NCI-H748 treated with DMSO at 0.1 percent for 48 hours (cell line): ENCODE results near the gene RAB11FIP2.

Experiments
- DNase-seq: peaks from one replicate; lab custom pipeline; 2025; lab: John Stamatoyannopoulos, UW

Gene RAB11FIP2

GRCh38 chr10:118034791-118035261 lies 11.9 kb downstream of the RAB11FIP2 start:
- no peak for DNase-seq

DNA sequence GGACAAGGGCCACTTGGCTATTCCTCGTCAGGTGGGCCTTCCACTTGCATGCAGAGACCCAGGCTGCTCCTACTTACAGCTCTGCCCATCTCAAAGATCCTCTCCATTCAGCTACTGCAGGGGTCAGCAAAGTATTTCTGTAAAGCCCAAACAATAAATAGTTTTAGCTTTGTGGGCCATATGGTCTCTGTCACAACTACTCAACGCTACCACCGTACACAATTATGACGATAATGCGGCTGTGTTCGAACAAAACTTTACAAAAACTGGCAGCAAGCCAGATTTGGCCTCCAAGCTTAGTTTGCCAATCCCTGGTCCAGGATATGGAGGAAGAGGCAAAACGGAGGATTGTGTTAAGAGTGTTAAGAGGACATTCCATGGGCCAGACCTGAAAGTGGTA lies 12.8 kb downstream of the RAB11FIP2 start:
- DNase-seq = no peak

- no peak for DNase-seq
Measured at GRCh38 chr10:118032564-118032963, 14.2 kb downstream of the RAB11FIP2 start.

DNA sequence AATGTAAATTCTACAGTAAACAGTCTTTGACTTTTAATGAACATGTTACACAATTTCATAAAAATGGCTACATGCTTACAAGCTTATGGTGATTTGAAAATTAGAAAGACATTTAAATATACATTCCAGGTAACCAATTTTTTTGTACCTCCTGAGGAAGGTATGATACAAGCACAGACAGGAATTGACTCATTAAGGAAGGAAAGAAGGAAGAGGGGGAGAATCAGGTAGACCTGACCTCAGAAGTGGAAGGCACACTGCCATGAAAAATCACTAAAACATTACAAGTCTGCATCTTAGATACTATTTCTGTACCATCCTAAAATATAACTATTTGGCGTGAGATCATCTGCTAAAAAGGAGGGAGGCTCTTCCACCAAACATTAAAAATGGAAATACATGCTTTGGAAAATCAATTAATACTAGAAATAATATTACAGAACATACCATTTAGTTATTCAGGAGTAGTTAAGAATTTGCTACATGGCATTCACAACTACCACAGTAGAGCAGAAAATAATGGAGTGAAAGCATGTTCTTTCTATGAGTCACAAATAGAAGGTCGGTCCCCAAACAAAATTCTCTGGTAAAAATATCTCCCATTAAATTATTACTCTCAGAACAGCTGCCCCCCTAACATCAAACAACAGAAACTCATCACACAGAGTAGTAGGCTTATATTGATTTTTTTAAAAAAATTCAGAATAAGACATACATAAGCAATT lies 15.2 kb downstream of the RAB11FIP2 start:
- no peak for DNase-seq

- DNase-seq = no peak
Measured at GRCh38 chr10:118028619-118029018, 18.1 kb downstream of the RAB11FIP2 start.

GRCh38 chr10:118027397-118027796 lies 19.3 kb downstream of the RAB11FIP2 start:
- no peak for DNase-seq

- no peak for DNase-seq
Measured at GRCh38 chr10:118026936-118027335, 19.8 kb downstream of the RAB11FIP2 start.

GRCh38 chr10:118020365-118020764 lies 26.4 kb downstream of the RAB11FIP2 start:
- no peak for DNase-seq

DNA sequence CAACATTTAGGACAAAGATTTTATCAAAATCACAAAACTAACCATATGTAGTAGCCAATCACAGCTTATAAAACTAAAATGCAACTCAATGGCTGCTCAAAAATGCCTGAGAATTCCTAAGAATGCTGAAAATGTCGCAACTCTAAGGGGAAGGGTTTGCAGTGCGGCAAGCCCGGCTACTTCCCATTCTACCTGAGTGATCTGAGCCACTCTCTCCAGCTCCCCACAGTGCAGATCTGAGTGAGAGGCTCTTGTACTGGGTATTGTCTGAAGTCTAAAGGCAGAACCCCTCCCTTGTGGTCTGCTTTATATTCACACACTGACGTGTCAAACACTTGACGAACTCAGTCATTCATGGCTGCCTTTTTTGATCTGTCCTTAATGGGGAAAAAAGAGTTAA lies 28.9 kb downstream of the RAB11FIP2 start:
- no peak for DNase-seq

GRCh38 chr10:118017071-118017740 lies 29.5 kb downstream of the RAB11FIP2 start:
- DNase-seq = no peak

DNA sequence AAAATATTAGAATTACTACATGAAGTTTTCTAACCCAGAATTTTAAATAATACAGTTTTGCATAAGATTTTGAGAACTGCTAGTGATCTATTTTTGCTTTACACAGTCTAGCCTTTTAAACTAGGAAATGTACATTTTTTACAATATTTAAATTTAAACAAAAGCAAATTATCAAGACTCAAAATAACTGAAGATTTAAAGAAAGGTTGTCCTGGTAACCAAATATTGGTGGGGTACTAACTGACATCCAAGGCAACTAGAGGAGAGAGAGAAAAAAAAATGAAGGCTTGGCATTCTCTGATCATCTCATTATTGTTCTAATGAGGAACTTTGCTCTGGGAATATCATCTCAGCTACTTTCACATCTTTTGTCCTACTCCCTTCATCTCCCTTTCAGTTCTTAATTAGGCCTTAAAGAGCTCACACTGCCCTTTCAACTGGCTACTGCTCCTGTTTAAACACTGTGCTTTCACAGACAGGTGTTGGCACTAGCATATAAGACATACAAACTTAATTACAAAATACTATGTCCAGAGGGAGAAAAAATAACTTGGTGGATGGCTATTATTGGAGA lies 33.7 kb downstream of the RAB11FIP2 start:
- DNase-seq = no peak

- no peak for DNase-seq
Measured at GRCh38 chr10:118007773-118008172, 39.0 kb downstream of the RAB11FIP2 start.

- no peak for DNase-seq
Measured at GRCh38 chr10:118003126-118003525, 43.6 kb downstream of the RAB11FIP2 start.

GRCh38 chr10:118002581-118002980 lies 44.2 kb downstream of the RAB11FIP2 start:
- no peak for DNase-seq

GRCh38 chr10:117997673-117998072 lies 49.1 kb downstream of the RAB11FIP2 start:
- DNase-seq = no peak

DNA sequence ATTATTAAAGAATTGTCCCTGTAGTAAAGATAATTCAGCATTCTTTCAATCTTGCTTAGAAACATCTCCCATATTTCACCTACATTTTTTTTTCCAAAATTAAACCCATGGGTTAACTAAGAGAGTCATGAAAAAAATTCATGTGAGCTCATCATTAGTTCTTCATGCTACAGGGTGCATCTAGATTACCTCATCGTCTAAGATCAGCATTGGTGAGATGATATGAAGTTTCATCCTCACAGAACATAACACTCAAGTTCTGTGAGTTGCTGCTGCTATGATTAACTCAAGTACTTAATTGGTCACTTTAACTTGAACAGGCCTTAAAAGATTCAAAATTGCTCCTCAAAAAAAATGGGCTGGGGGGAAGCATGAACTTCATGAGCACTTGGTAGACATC lies 50.0 kb downstream of the RAB11FIP2 start:
- no peak for DNase-seq

DNA sequence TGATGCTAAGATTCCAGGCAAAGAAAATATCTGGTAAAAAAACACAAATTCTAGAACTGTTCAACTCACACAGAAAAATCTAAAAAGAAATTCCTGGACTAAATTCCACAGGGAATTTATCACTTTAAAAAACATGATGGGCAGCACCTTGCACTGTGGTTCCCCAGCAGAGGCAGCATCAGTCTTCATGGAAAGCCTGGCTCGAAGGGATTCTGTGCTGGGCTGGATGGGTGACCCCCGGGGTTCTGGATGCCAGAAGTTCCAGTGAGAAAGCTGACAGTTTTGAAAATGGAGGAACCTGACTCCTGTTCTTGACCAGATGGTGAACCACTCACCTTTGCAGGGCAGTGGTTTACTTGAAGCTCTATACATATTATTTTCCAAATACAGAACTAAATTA lies 52.0 kb downstream of the RAB11FIP2 start:
- no peak for DNase-seq

GRCh38 chr10:117993166-117993565 lies 53.6 kb downstream of the RAB11FIP2 start:
- DNase-seq = no peak

- no peak for DNase-seq
Measured at GRCh38 chr10:117991701-117992100, 55.0 kb downstream of the RAB11FIP2 start.

DNA sequence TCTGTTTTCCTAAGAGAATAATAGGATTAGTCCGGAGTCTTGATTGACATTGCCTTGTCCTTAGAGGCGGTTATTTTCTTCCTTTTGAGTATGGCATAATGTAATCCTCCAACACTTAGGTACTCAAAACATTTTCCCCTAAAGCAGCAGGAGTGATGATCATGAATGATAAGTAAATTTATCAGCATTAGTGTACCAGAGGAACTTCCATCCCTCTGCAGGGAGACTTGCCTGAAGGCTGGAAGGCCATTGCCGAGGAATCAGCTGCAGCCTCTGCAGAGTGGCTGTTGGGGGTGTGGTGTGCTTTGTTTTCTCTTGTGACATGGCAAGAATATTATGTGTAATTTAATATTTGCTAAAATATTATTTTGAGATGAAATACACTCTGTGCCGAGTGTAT lies 56.8 kb downstream of the RAB11FIP2 start:
- no peak for DNase-seq

DNA sequence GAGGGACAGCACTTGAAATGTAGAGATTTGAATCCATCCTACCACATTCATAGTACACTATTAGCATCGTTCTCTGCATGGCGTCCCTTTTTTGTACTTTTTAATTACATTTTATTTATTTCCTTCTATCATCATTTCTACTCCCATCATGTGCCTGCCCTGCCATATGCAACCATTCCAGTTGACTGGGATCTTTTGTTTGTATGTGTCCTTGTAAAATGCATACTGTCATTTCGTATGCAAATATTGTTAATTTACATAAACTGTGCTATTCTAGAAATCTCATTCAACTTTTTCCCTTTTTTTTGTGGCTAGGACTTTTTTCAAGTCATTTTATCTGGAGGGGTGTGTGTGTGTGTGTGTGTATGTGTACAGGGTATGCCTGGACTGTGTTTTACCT lies 57.9 kb downstream of the RAB11FIP2 start:
- no peak for DNase-seq

DNA sequence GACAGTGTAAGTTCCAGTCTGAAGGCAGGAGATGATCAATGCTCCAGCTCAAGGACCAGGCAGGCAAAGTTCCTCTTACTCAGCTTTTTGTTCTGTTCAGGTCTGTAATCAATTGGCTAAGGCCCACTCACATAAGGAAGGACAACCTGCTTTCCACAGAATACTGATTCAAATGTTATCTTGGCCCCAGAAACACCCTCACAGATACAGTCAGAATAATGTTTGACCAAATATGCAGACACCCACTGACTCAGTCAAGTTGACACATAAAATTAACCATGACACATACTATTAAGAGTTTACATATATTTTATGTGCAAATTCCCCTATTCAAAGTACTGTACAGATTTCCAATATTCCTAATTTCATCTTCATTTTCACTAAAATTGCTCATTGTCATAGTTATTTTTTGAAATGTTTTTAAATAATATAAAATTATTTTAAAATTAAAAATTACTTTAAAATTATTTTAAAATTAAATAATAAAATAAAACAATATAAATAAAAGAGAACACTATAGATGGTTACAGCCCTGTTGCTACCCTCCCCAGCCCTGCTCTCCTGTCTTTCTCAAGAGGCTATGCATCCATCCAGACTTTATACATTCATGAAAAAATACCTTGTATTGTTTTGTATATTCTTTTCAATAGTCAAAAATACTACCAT lies 59.4 kb downstream of the RAB11FIP2 start:
- DNase-seq = no peak

DNA sequence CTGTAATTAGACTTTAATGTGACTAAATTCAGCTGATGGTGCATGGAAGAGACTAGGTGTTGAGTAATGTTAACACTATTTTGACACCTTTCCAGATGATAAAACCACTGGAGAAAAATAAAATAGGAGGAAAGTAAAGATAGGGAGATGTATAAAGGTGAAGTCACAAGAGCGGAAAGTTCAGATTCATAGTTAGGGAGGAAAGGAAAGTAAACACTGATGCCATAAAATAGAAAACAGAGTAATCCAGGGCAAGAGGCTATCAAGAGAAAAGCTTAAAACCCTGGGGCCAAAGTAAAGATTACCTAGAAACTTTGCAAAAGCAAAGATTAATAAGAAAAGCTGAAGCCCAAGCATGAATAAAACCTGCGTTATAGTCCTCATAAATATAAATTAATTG lies 62.8 kb downstream of the RAB11FIP2 start:
- no peak for DNase-seq
